WTC11 (cell line): Measurements from ENCODE around the gene OVOL2. TPM values are rescaled to one million over a fixed set of nuclear protein-coding genes. Genes with fewer than 3 reads are reported as not detected.

ENCODE experiments used
- ATAC-seq: fragments of 200-7000 bp; cut with Tn5 transposase; 2 replicates; pipeline ENCODE4 v1.10.0; 2021; ENCODE audit warnings: mild to moderate bottlenecking, moderate library complexity
- CTCF ChIA-PET: fragments of 300-600 bp; sonication (Branson Sonifier 250); formaldehyde crosslinking; loops from one replicate; lab custom pipeline; 2021; ENCODE audit warnings: antibody characterized with exemption; lab: Charles Lee
- POLR2A ChIA-PET: fragments of 350-600 bp; sonication (Branson Sonifier 250); formaldehyde crosslinking; loops from one replicate; lab custom pipeline; 2021; ENCODE audit warnings: antibody characterized with exemption; lab: Charles Lee
- DNase-seq: peaks from one replicate; pipeline ENCODE4 v3.0.0; 2021; ENCODE audit warnings: low spot score
- H3K27ac Mint-ChIP-seq: 2 replicates; pipeline ENCODE4 v1.8.0; 2021; ENCODE audit warnings: mixed read lengths
- H3K27me3 Mint-ChIP-seq: 2 replicates; pipeline ENCODE4 v1.8.0; 2021; ENCODE audit warnings: low read depth, mild to moderate bottlenecking, moderate library complexity, mixed read lengths
- H3K36me3 Mint-ChIP-seq: 2 replicates; pipeline ENCODE4 v1.8.0; 2021; ENCODE audit warnings: mixed read lengths
- H3K4me1 Mint-ChIP-seq: 2 replicates; pipeline ENCODE4 v1.8.0; 2022; ENCODE audit warnings: mixed read lengths
- H3K4me3 Mint-ChIP-seq: 2 replicates; pipeline ENCODE4 v1.8.0; 2021; ENCODE audit warnings: mild to moderate bottlenecking, moderate library complexity, mixed read lengths
- H3K9me3 Mint-ChIP-seq: 2 replicates; pipeline ENCODE4 v1.8.0; 2021; ENCODE audit warnings: mixed read lengths
- ATF1 ChIP-seq: sonication (generic); formaldehyde crosslinking; IDR thresholded peaks from 2 replicates; pipeline ENCODE4 v1.8.1; 2023; ENCODE audit warnings: mild to moderate bottlenecking, moderate library complexity, missing genetic modification reagents
- ATF3 ChIP-seq: sonication (generic); formaldehyde crosslinking; conservative IDR thresholded peaks from 2 replicates; pipeline ENCODE4 v1.8.1; 2022; ENCODE audit warnings: mild to moderate bottlenecking, missing genetic modification reagents
- E2F5 ChIP-seq: sonication (generic); formaldehyde crosslinking; IDR thresholded peaks from 2 replicates; pipeline ENCODE4 v1.8.1; 2022; ENCODE audit warnings: mild to moderate bottlenecking, moderate library complexity, missing genetic modification reagents
- ELF4 ChIP-seq: sonication (generic); formaldehyde crosslinking; IDR thresholded peaks from 2 replicates; pipeline ENCODE4 v1.8.1; 2022; ENCODE audit warnings: low read depth, mild to moderate bottlenecking, moderate library complexity, missing genetic modification reagents
- ERG ChIP-seq: fragments of 250-450 bp; sonication (Bioruptor Pico); IDR thresholded peaks from 2 replicates; pipeline ENCODE4 v1.8.0; 2021; ENCODE audit warnings: mild to moderate bottlenecking
- GABPB1 ChIP-seq: sonication (generic); formaldehyde crosslinking; IDR thresholded peaks from 2 replicates; pipeline ENCODE4 v1.8.1; 2023; ENCODE audit warnings: mild to moderate bottlenecking, missing genetic modification reagents
- GTF2I ChIP-seq: fragments of 250-450 bp; sonication (Bioruptor Pico); conservative IDR thresholded peaks from 2 replicates; pipeline ENCODE4 v1.4.0; 2021; ENCODE audit warnings: mild to moderate bottlenecking
- HMGXB4 ChIP-seq: sonication (generic); formaldehyde crosslinking; IDR thresholded peaks from 2 replicates; pipeline ENCODE4 v1.8.1; 2023; ENCODE audit warnings: mild to moderate bottlenecking, moderate library complexity, missing genetic modification reagents
- MYBL2 ChIP-seq: sonication (generic); formaldehyde crosslinking; IDR thresholded peaks from 2 replicates; pipeline ENCODE4 v1.8.1; 2023; ENCODE audit warnings: mild to moderate bottlenecking, moderate library complexity, missing genetic modification reagents
- NR3C1 ChIP-seq: sonication (generic); formaldehyde crosslinking; conservative IDR thresholded peaks from 2 replicates; pipeline ENCODE4 v1.8.1; 2023; ENCODE audit warnings: low read depth, mild to moderate bottlenecking, missing genetic modification reagents
- SMAD3 ChIP-seq: sonication (generic); formaldehyde crosslinking; IDR thresholded peaks from 2 replicates; pipeline ENCODE4 v1.8.0; 2022; ENCODE audit warnings: missing genetic modification reagents, mild to moderate bottlenecking, borderline replicate concordance
- SOX15 ChIP-seq: fragments of 250-450 bp; sonication (Bioruptor Pico); IDR thresholded peaks from 2 replicates; pipeline ENCODE4 v1.9.0; 2021; ENCODE audit warnings: mild to moderate bottlenecking
- STAT6 ChIP-seq: sonication (generic); formaldehyde crosslinking; conservative IDR thresholded peaks from 2 replicates; pipeline ENCODE4 v1.8.1; 2023; ENCODE audit warnings: mild to moderate bottlenecking, low read depth, missing genetic modification reagents, moderate library complexity
- USF1 ChIP-seq: sonication (generic); formaldehyde crosslinking; IDR thresholded peaks from 2 replicates; pipeline ENCODE4 v1.8.0; 2022; ENCODE audit warnings: mild to moderate bottlenecking, missing genetic modification reagents
- USF2 ChIP-seq: sonication (generic); formaldehyde crosslinking; IDR thresholded peaks from 2 replicates; pipeline ENCODE4 v1.8.1; 2023; ENCODE audit warnings: mild to moderate bottlenecking, missing genetic modification reagents, moderate library complexity
- ZNF281 ChIP-seq: sonication (generic); formaldehyde crosslinking; IDR thresholded peaks from 2 replicates; pipeline ENCODE4 v1.8.0; 2023; ENCODE audit warnings: mild to moderate bottlenecking, missing genetic modification reagents
- total RNA-seq: library from RNA; stranded (reverse); gene quantifications from 3 replicates; pipeline ENCODE4 v1.2.3, GENCODE V29; 2021

OVOL2 gene
- total RNA-seq, 1 experiment from 2014 or later, result 9.8 TPM

- TF ChIP-seq E2F5 (CRISPR knock-in tag), result no peak
- TF ChIP-seq STAT6, result no peak
- no peak for TF ChIP-seq GTF2I (CRISPR knock-in tag)
Observed at GRCh38 chr20:18003897-18004296, 53.8 kb downstream of the OVOL2 start (continued).

GRCh38 chr20:18001131-18001921 lies 56.4 kb downstream of the OVOL2 start:
- H3K27me3 Mint-ChIP-seq, result no peaks in the 10 kb centered on the region
- POLR2A ChIA-PET, result no interaction called here
- DNase-seq, result no peak
- H3K4me3 Mint-ChIP-seq, result no peak overlapping the region
- peak overlapping the region; percentile 50; the same call in 1 of the 2 replicates for H3K27ac Mint-ChIP-seq
- no peaks in the 10 kb centered on the region for H3K36me3 Mint-ChIP-seq
- CTCF ChIA-PET, result no interaction called here
- H3K4me1 Mint-ChIP-seq, result peaks cover 29% of the 10 kb centered on the region
- no peaks in the 10 kb centered on the region for H3K9me3 Mint-ChIP-seq
- no peak for TF ChIP-seq SMAD3
- peak; percentile 67; the same call in 1 of the 2 replicates for TF ChIP-seq GABPB1 (CRISPR knock-in tag)
- TF ChIP-seq USF2 (CRISPR knock-in tag), result 0 out of 2 replicates have a peak, but pooled peaks have one; percentile 35
- no peak for TF ChIP-seq ZNF281
- no peak for TF ChIP-seq STAT6
- TF ChIP-seq, all 79 proteins: peak for 2
- ATAC-seq, result peak; percentile 12; the same call in 1 of the 2 replicates

- no peaks in the 10 kb centered on the region for H3K27me3 Mint-ChIP-seq
- no peak for TF ChIP-seq ATF3 (CRISPR knock-in tag)
- no peak for TF ChIP-seq ATF1
- TF ChIP-seq ERG, result no peak
- TF ChIP-seq NR3C1, result no peak
- no peak for TF ChIP-seq SMAD3
- TF ChIP-seq USF1, result no peak
- no peak for TF ChIP-seq HMGXB4
- TF ChIP-seq MYBL2 (CRISPR knock-in tag), result no peak
- no peak for TF ChIP-seq ELF4
- no peak for TF ChIP-seq SOX15
- ChIA-PET POLR2A (no interaction called here), CTCF (no interaction called here)
- ATAC-seq (no peak), DNase-seq (no peak)
- H3K4me3 Mint-ChIP-seq, result no peak overlapping the region
- no peak overlapping the region for H3K27ac Mint-ChIP-seq
- H3K9me3 Mint-ChIP-seq, result no peaks in the 10 kb centered on the region
- peaks cover 23% of the 10 kb centered on the region for H3K4me1 Mint-ChIP-seq
- H3K36me3 Mint-ChIP-seq, result no peaks in the 10 kb centered on the region
Observed at GRCh38 chr20:17999566-17999965, 58.1 kb downstream of the OVOL2 start.
